Stimulated activated CD4-positive, alpha-beta T cell treated with anti-CD3 and anti-CD28 coated beads, Interleukin-1b, Interleukin-23, amount 100 ng/mL, for 4 hours (primary cell): ENCODE data around the gene SMIM45.

Experiments
- DNase-seq, 2 donors: peaks; one replicate each; pipeline ENCODE4 v3.0.0-alpha.2; 2020; ENCODE audit warnings: low read depth in 2 of 2

The SMIM45 gene

GRCh38 chr22:41969110-41969646 lies 17.2 kb downstream of the SMIM45 start, which contains the start of gene SEPTIN3:
TSS of gene SEPTIN3 (plus strand) at chr22:41969443. CDS start at chr22:41971493, 2,050 bp downstream.
- DNase-seq: no peak

- DNase-seq: no peak
Observed at GRCh38 chr22:41970601-41971000, 18.7 kb downstream of the SMIM45 start.

GRCh38 chr22:41971431-41971830 lies 19.5 kb downstream of the SMIM45 start:
- DNase-seq: no peak

- no peak for DNase-seq
Observed at GRCh38 chr22:41974691-41975290, 22.8 kb downstream of the SMIM45 start.

GRCh38 chr22:41975299-41976069 lies 23.5 kb downstream of the SMIM45 start:
- no peak for DNase-seq

GRCh38 chr22:41976070-41976901 lies 24.3 kb downstream of the SMIM45 start:
- peak in 1 of 2 donors; percentile 52 for DNase-seq

GRCh38 chr22:41976961-41977566 lies 25.1 kb downstream of the SMIM45 start:
- DNase-seq: no peak

- no peak for DNase-seq
Observed at GRCh38 chr22:41978732-41979131, 26.8 kb downstream of the SMIM45 start.

- no peak for DNase-seq
Observed at GRCh38 chr22:41979423-41980250, 27.7 kb downstream of the SMIM45 start.

- DNase-seq: no peak
Observed at GRCh38 chr22:41982865-41983264, 30.9 kb downstream of the SMIM45 start.

GRCh38 chr22:41983513-41984405 lies 31.8 kb downstream of the SMIM45 start:
- no peak for DNase-seq

GRCh38 chr22:41987276-41987675 lies 35.3 kb downstream of the SMIM45 start:
- DNase-seq: no peak

GRCh38 chr22:41989246-41989645 lies 37.3 kb downstream of the SMIM45 start:
- DNase-seq: no peak

- DNase-seq: no peak
Observed at GRCh38 chr22:41991111-41991510, 39.2 kb downstream of the SMIM45 start.

- DNase-seq: no peak
Observed at GRCh38 chr22:41992496-41992895, 40.5 kb downstream of the SMIM45 start.

GRCh38 chr22:41995211-41995610 lies 43.3 kb downstream of the SMIM45 start:
- DNase-seq: no peak

- no peak for DNase-seq
Observed at GRCh38 chr22:41996826-41997225, 44.9 kb downstream of the SMIM45 start.

GRCh38 chr22:41998361-41999261 lies 46.7 kb downstream of the SMIM45 start, which contains the start of gene WBP2NL:
TSS of gene WBP2NL (plus strand) at chr22:41998788. CDS start at chr22:41998819, 31 bp downstream.
- peak; percentile 78 to 89 for DNase-seq

GRCh38 chr22:42000466-42000865 lies 48.5 kb downstream of the SMIM45 start:
- DNase-seq: no peak
